H1 (cell line): ENCODE results near the gene MMP1. TPM values are rescaled to one million over a fixed set of nuclear protein-coding genes. Genes with fewer than 3 reads are reported as not detected.

Experiments used
- CTCF ChIA-PET: fragments of 300-600 bp; sonication (Branson Sonifier 250); formaldehyde crosslinking; loops from one replicate; lab custom pipeline; 2021; ENCODE audit not compliant: partially characterized antibody; lab: Charles Lee
- POLR2A ChIA-PET: fragments of 300-600 bp; sonication (Branson Sonifier 250); formaldehyde crosslinking; loops from one replicate; lab custom pipeline; 2021; ENCODE audit warnings: inconsistent platforms; ENCODE audit not compliant: partially characterized antibody; lab: Charles Lee
- DNase-seq, 2 experiments: peaks; one replicate each; pipeline versions ENCODE4 v3.0.0 to v3.0.0-alpha.2; 2010 to 2022; ENCODE audit warnings: low spot score in 2 of 2, low read depth in 1 of 2, mixed read lengths in 1 of 2
- FAIRE-seq: peaks from 2 replicates; lab custom pipeline; 2011; peaks lifted over from hg19 to GRCh38; lab: Jason Lieb, UNC
- H2AFZ ChIP-seq: 2 replicates; pipeline ENCODE4 v1.8.1; 2012; ENCODE audit warnings: low read length, inconsistent platforms
- H2AK5ac ChIP-seq: 2 replicates; pipeline ENCODE4 v1.6.1; 2013; ENCODE audit warnings: low read depth, low read length
- H2BK120ac ChIP-seq: replicated peaks from 2 replicates; pipeline ENCODE3; 2013; ENCODE audit warnings: low read depth, low read length, inconsistent platforms
- H2BK12ac ChIP-seq: 2 replicates; pipeline ENCODE4 v1.6.1; 2013; ENCODE audit warnings: low read depth, low read length
- H2BK15ac ChIP-seq: 2 replicates; pipeline ENCODE4 v1.6.1; 2013; ENCODE audit warnings: low read length
- H2BK20ac ChIP-seq: 2 replicates; pipeline ENCODE4 v1.6.1; 2013; ENCODE audit warnings: low read length
- H2BK5ac ChIP-seq: 2 replicates; pipeline ENCODE4 v1.6.1; 2013; ENCODE audit warnings: low read depth, low read length
- H3K14ac ChIP-seq: 2 replicates; pipeline ENCODE4 v1.6.1; 2013; ENCODE audit warnings: inconsistent platforms; ENCODE audit not compliant: insufficient read length
- H3K18ac ChIP-seq: 2 replicates; pipeline ENCODE4 v1.6.1; 2013; ENCODE audit warnings: low read length; ENCODE audit errors: extremely low read depth
- H3K23ac ChIP-seq: 2 replicates; pipeline ENCODE4 v1.6.1; 2013; ENCODE audit warnings: inconsistent platforms; ENCODE audit not compliant: insufficient read length
- H3K23me2 ChIP-seq: 2 replicates; pipeline ENCODE4 v1.6.1; 2013; ENCODE audit warnings: low read depth, low read length
- H3K27ac ChIP-seq: 2 replicates; pipeline ENCODE4 v1.6.1; 2011; ENCODE audit warnings: low read depth, low read length, inconsistent platforms
- H3K27me3 ChIP-seq, 4 experiments: replicated peaks in 1 of 4; 1 replicate in 1 of 4; 2 replicates in 3 of 4; pipeline versions ENCODE4 v1.6.1 to v1.8.1; 2011 to 2013; ENCODE audit warnings: low read length in 3 of 4, mild to moderate bottlenecking in 3 of 4, inconsistent platforms in 2 of 4, mixed read lengths in 2 of 4, moderate library complexity in 1 of 4; ENCODE audit not compliant: control insufficient read depth in 3 of 4, insufficient read depth in 3 of 4; ENCODE audit errors: extremely low read depth in 1 of 4
- H3K36me3 ChIP-seq, 4 experiments: 2 replicates each; pipeline versions ENCODE4 v1.6.1 to v1.8.1; 2011 to 2013; ENCODE audit warnings: mild to moderate bottlenecking in 4 of 4, low read length in 3 of 4, moderate library complexity in 2 of 4, control low read depth in 1 of 4, inconsistent platforms in 1 of 4; ENCODE audit not compliant: insufficient read depth in 4 of 4, control insufficient read depth in 2 of 4
- H3K4ac ChIP-seq: replicated peaks from 2 replicates; pipeline ENCODE3; 2013; ENCODE audit warnings: low read length, low read depth, mixed read lengths, inconsistent platforms; ENCODE audit not compliant: insufficient read length
- H3K4me1 ChIP-seq, 4 experiments: replicated peaks in 1 of 4; 1 replicate in 1 of 4; 2 replicates in 3 of 4; pipeline versions ENCODE4 v1.6.1 to v1.8.1; 2011 to 2013; ENCODE audit warnings: low read length in 3 of 4, inconsistent platforms in 2 of 4, mixed read lengths in 1 of 4; ENCODE audit not compliant: insufficient read depth in 4 of 4, control insufficient read depth in 3 of 4
- H3K4me2 ChIP-seq, 2 experiments: 2 replicates each; pipeline versions ENCODE4 v1.6.1 to v1.8.1; 2011 to 2013; ENCODE audit warnings: low read depth in 2 of 2, low read length in 2 of 2, control low read depth in 1 of 2, inconsistent platforms in 1 of 2, mild to moderate bottlenecking in 1 of 2; ENCODE audit not compliant: insufficient read depth in 1 of 2
- H3K4me3 ChIP-seq, 4 experiments: fragments of 200-600, 300-600 bp in 1 of 4; sonication (generic), shearing (Covaris generic), sonication (Bioruptor Twin) in 1 of 4; 2 replicates each; pipeline versions ENCODE4 v1.5.1 to v1.8.1; 2011 to 2016; ENCODE audit warnings: low read length in 4 of 4, low read depth in 3 of 4, control low read depth in 2 of 4, inconsistent platforms in 2 of 4, mild to moderate bottlenecking in 2 of 4, mixed read lengths in 1 of 4, moderate library complexity in 1 of 4; ENCODE audit not compliant: insufficient read depth in 2 of 4; ENCODE audit errors: extremely low read depth in 1 of 4
- H3K56ac ChIP-seq: replicated peaks from 2 replicates; pipeline ENCODE3; 2013; ENCODE audit warnings: low read depth, mild to moderate bottlenecking, mixed read lengths, low read length, inconsistent platforms; ENCODE audit not compliant: insufficient read length
- H3K79me1 ChIP-seq: 2 replicates; pipeline ENCODE4 v1.6.1; 2013; ENCODE audit warnings: low read depth, low read length, control low read depth
- H3K79me2 ChIP-seq, 2 experiments: 2 replicates each; pipeline versions ENCODE4 v1.6.1 to v1.8.1; 2012 to 2013; ENCODE audit warnings: low read length in 2 of 2, mild to moderate bottlenecking in 2 of 2, inconsistent platforms in 1 of 2; ENCODE audit not compliant: insufficient read depth in 2 of 2, control insufficient read depth in 1 of 2
- H3K9ac ChIP-seq, 4 experiments: replicated peaks in 1 of 4; 1 replicate in 1 of 4; 2 replicates in 3 of 4; pipeline versions ENCODE4 v1.6.1 to v1.8.1; 2011 to 2013; ENCODE audit warnings: low read depth in 3 of 4, low read length in 3 of 4, control low read depth in 2 of 4, mild to moderate bottlenecking in 2 of 4, moderate library complexity in 2 of 4, inconsistent platforms in 1 of 4; ENCODE audit errors: extremely low read depth in 1 of 4
- H3K9me3 ChIP-seq, 2 experiments: 2 replicates each; pipeline versions ENCODE4 v1.6.1 to v1.8.1; 2012 to 2013; ENCODE audit warnings: mild to moderate bottlenecking in 2 of 2, moderate library complexity in 2 of 2, control low read depth in 1 of 2, inconsistent platforms in 1 of 2, low read depth in 1 of 2, low read length in 1 of 2, mixed read lengths in 1 of 2; ENCODE audit not compliant: insufficient read depth in 2 of 2
- H4K20me1 ChIP-seq, 2 experiments: replicated peaks in 1 of 2; 2 replicates each; pipeline versions ENCODE3 to v1.8.1; 2011 to 2013; ENCODE audit warnings: inconsistent platforms in 2 of 2, low read length in 2 of 2, mild to moderate bottlenecking in 1 of 2; ENCODE audit not compliant: insufficient read depth in 2 of 2, control insufficient read depth in 1 of 2
- H4K5ac ChIP-seq: 2 replicates; pipeline ENCODE4 v1.6.1; 2013; ENCODE audit warnings: low read length, low read depth, mixed read lengths, inconsistent platforms; ENCODE audit not compliant: insufficient read length
- H4K8ac ChIP-seq: 2 replicates; pipeline ENCODE4 v1.8.0; 2013; ENCODE audit warnings: mild to moderate bottlenecking, moderate library complexity, low read length, inconsistent platforms; ENCODE audit not compliant: insufficient read depth; ENCODE audit errors: extremely low read depth
- H4K91ac ChIP-seq: replicated peaks from 2 replicates; pipeline ENCODE3; 2013; ENCODE audit warnings: low read length, mixed read lengths, inconsistent platforms; ENCODE audit not compliant: insufficient read length
- ASH2L ChIP-seq: fragments of 200-600, 300-600 bp; sonication (generic); IDR thresholded peaks from one replicate; pipeline ENCODE4 v1.7.1; 2017; ENCODE audit warnings: low read length
- BRCA1 ChIP-seq: IDR thresholded peaks from 2 replicates; pipeline ENCODE4 v1.6.1; 2012; ENCODE audit warnings: low read depth, low read length, improper control_type of control experiment
- CTBP2 ChIP-seq: IDR thresholded peaks from 2 replicates; pipeline ENCODE4 v1.7.0; 2011; ENCODE audit warnings: borderline replicate concordance, mild to moderate bottlenecking, moderate library complexity, mixed read lengths, low read length; ENCODE audit not compliant: insufficient read depth, insufficient read length
- EP300 ChIP-seq, 2 experiments: IDR thresholded peaks; 1 replicate in 1 of 2; 2 replicates in 1 of 2; pipeline ENCODE4 v1.6.1; 2011 to 2012; ENCODE audit warnings: low read depth in 2 of 2, low read length in 2 of 2, mild to moderate bottlenecking in 2 of 2, borderline replicate concordance in 1 of 2, inconsistent platforms in 1 of 2, moderate library complexity in 1 of 2
- KDM4A ChIP-seq: IDR thresholded peaks from one replicate; pipeline ENCODE4 v1.7.1; 2012; ENCODE audit warnings: low read depth, mild to moderate bottlenecking, moderate library complexity, low read length, inconsistent platforms; ENCODE audit not compliant: severe bottlenecking
- KDM5A ChIP-seq: fragments of 200-600 bp; IDR thresholded peaks from 2 replicates; pipeline ENCODE4 v1.7.1; 2012; ENCODE audit warnings: mild to moderate bottlenecking, low read length, inconsistent platforms, mixed read lengths
- POU5F1 ChIP-seq: IDR thresholded peaks from 2 replicates; pipeline ENCODE4 v1.6.1; 2011; ENCODE audit warnings: low read depth, mild to moderate bottlenecking, low read length, moderate library complexity
- RFX5 ChIP-seq: IDR thresholded peaks from 2 replicates; pipeline ENCODE4 v1.6.1; 2011; ENCODE audit warnings: low read depth, low read length, improper control_type of control experiment, borderline replicate concordance
- SAP30 ChIP-seq: fragments of 300-600 bp; sonication (generic); IDR thresholded peaks from 2 replicates; pipeline ENCODE4 v1.7.1; 2012; ENCODE audit warnings: low read length, moderate library complexity, mild to moderate bottlenecking, inconsistent platforms; ENCODE audit not compliant: insufficient read depth, insufficient replicate concordance
- SP1 ChIP-seq: IDR thresholded peaks from 2 replicates; pipeline ENCODE4 v1.6.1; 2011; ENCODE audit warnings: low read depth, low read length
- SP4 ChIP-seq: IDR thresholded peaks from 2 replicates; pipeline ENCODE4 v1.6.1; 2012; ENCODE audit warnings: low read length, inconsistent platforms
- SRF ChIP-seq: IDR thresholded peaks from 2 replicates; pipeline ENCODE4 v1.6.1; 2011; ENCODE audit warnings: mild to moderate bottlenecking, low read depth, low read length, moderate library complexity
- TAF1 ChIP-seq: IDR thresholded peaks from 2 replicates; pipeline ENCODE4 v1.6.1; 2011; ENCODE audit warnings: mild to moderate bottlenecking, low read depth, low read length
- TBP ChIP-seq: IDR thresholded peaks from 2 replicates; pipeline ENCODE4 v1.6.1; 2011; ENCODE audit warnings: low read depth, low read length, improper control_type of control experiment
- TCF12 ChIP-seq: IDR thresholded peaks from 2 replicates; pipeline ENCODE4 v1.6.1; 2011; ENCODE audit warnings: low read depth, mild to moderate bottlenecking, low read length
- ZNF274 ChIP-seq: IDR thresholded peaks from 2 replicates; pipeline ENCODE4 v1.7.0; 2012; ENCODE audit warnings: low read length, borderline replicate concordance; ENCODE audit errors: extremely low read depth
- WGBS, 2 experiments: shearing (Covaris generic) in 1 of 2; methylation state at CpG; one replicate each; pipeline versions ENCODE4 v1.1.6 to v1.1.7; 2013 to 2015; ENCODE audit warnings: low lambda C conversion rate in 2 of 2, mixed read lengths in 2 of 2, inconsistent platforms in 1 of 2, low coverage in 1 of 2, missing lambda C conversion rate in 1 of 2; ENCODE audit not compliant: insufficient replicate concordance in 2 of 2, insufficient coverage in 1 of 2, insufficient read length in 1 of 2; ENCODE audit errors: extremely low coverage in 1 of 2, missing lambda C conversion rate in 1 of 2; 5-methylcytosine and 5-hydroxymethylcytosine counted together
- polyA plus RNA-seq, 7 experiments: library from polyadenylated mRNA; depleted of rRNA in 3 of 7; stranded (reverse) in 5 of 7; unstranded in 2 of 7; fragments of >200 nt in 5 of 7; fragments of 200-250 nt in 2 of 7; gene quantifications; 1 replicate in 5 of 7; 2 replicates in 1 of 7; 4 replicates in 1 of 7; pipeline versions ENCODE4 v1.2.1 to v1.2.3, GENCODE V29; 2011 to 2013; ENCODE audit warnings: missing spikeins in 2 of 7, mixed read lengths in 2 of 7
- total RNA-seq: library from RNA; stranded (reverse); fragmentation: NEBNext Ultra II Directional; extraction: Animal tissue kit (Norgen Biotek cat#: 25700); gene quantifications from 2 replicates; pipeline ENCODE4 v1.2.1, GENCODE V29; 2021

The MMP1 gene
- total and polyA plus RNA-seq, 2 of the 8 experiments (the other 6 are each of a cell fraction or from before 2014, with no cell fraction given), result not detected

DNA sequence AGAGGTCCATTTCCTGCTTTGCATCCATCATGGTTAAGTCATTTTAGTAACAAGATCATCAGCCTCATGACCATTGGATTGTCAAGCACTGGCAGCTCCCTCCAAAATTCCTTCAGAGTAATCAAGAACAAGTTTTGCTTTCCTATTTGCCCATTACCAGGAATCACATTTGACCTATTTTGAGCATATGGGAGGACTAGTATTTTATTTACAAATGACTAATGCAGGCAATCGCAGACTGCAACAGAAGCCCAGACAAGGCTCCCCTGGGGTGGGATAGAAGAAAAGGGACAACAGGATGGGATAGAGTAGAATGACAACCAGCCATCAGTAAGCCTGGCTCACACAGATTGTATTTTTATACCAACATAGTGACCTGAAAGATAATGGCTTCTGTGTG is 26.6 kb downstream of the MMP1 start:
- Histone ChIP-seq H4K5ac (no peak overlapping the region), H3K4ac (no peak overlapping the region), H4K8ac (no peak overlapping the region), H3K9ac (no peak overlapping the region), H2BK15ac (no peak overlapping the region), H3K36me3 (no peaks in the 10 kb centered on the region), H3K4me3 (no peak overlapping the region), H2AK5ac (no peak overlapping the region), H3K23me2 (no peaks in the 10 kb centered on the region), H3K56ac (no peak overlapping the region), H2BK120ac (no peak overlapping the region), H2AFZ (no peak overlapping the region), H3K4me2 (no peak overlapping the region), H4K91ac (no peak overlapping the region), H4K20me1 (no peaks in the 10 kb centered on the region), H3K79me2 (no peaks in the 10 kb centered on the region), H3K23ac (no peak overlapping the region), H3K27me3 (no peaks in the 10 kb centered on the region), H2BK5ac (no peak overlapping the region), H2BK12ac (no peak overlapping the region), H3K14ac (no peak overlapping the region), H3K9me3 (no peaks in the 10 kb centered on the region), H2BK20ac (no peak overlapping the region), H3K27ac (no peak overlapping the region), H3K79me1 (no peaks in the 10 kb centered on the region), H3K18ac (no peak overlapping the region), H3K4me1 (no peaks in the 10 kb centered on the region)
- ChIA-PET POLR2A (no interaction called here), CTCF (no interaction called here)
- DNase-seq (no peak), FAIRE-seq (no peak)
- WGBS, 2 experiments, result 87% methylated on average over 1 of the region's 1 CpG; no CpG with 5 or more reads in 1 of the 2 experiments
- no peak for TF ChIP-seq SP1
- TF ChIP-seq RFX5, result no peak
- TF ChIP-seq TAF1, result no peak
- no peak for TF ChIP-seq KDM4A
- no peak for TF ChIP-seq SRF
- no peak for TF ChIP-seq CTBP2
- no peak for TF ChIP-seq SP4
- TF ChIP-seq TCF12, result no peak
- no peak for TF ChIP-seq EP300 (IDR thresholded peaks at IDR 0.05; ENCODE audit: borderline replicate concordance in 1 of 2, low read depth in 2 of 2, low read length in 2 of 2)
- TF ChIP-seq ASH2L, result no peak
- TF ChIP-seq KDM5A, result no peak
- TF ChIP-seq ZNF274, result no peak
- no peak for TF ChIP-seq POU5F1
- no peak for TF ChIP-seq TBP
- no peak for TF ChIP-seq BRCA1
- no peak for TF ChIP-seq SAP30
